ENCODE results near the gene SLCO2B1.

SLCO2B1 gene

GRCh38 chr11:75143420-75143731 is 7.5 kb upstream of the SLCO2B1 start:
- POLR2A ChIA-PET, result no interaction called here
- H3K4me1 ChIP-seq (ENCODE audit: control insufficient read depth, insufficient read depth, low read length), result no peaks in the 10 kb centered on the region
- H3K27ac ChIP-seq (ENCODE audit: extremely low read depth, low read depth, low read length), result no peak overlapping the region
- TF ChIP-seq ZNF521 (tag by site-specific recombination; IDR thresholded peaks at IDR 0.05), result no peak
- no peak for TF ChIP-seq ZNF639 (tag by site-specific recombination; IDR thresholded peaks at IDR 0.05)
- no peak for TF ChIP-seq SCRT1 (tag by site-specific recombination; IDR thresholded peaks at IDR 0.05; ENCODE audit: borderline replicate concordance)
- TF ChIP-seq PATZ1 (tag by site-specific recombination; IDR thresholded peaks at IDR 0.05), result no peak
- TF ChIP-seq ZBTB49 (tag by site-specific recombination; IDR thresholded peaks at IDR 0.05; ENCODE audit: low read depth), result no peak
- no peak for TF ChIP-seq ZNF248 (tag by site-specific recombination; IDR thresholded peaks at IDR 0.05)
- no peak for TF ChIP-seq ZNF280C (tag by site-specific recombination; IDR thresholded peaks at IDR 0.05)
- no peak for TF ChIP-seq ZIC2 (tag by site-specific recombination; IDR thresholded peaks at IDR 0.05)
- H3K9me3 ChIP-seq (ENCODE audit: control insufficient read depth, insufficient read depth, low read depth, low read length), result no peaks in the 10 kb centered on the region
- CTCF ChIA-PET, result interaction anchor here (0.6 to 12.3 kb wide), 18 partner anchors 9 to 214 kb away, joined by 3 to 298 read pairs (median 5); partner anchors contain the start of gene TPBGL
- no peak overlapping the region for H3K4me3 ChIP-seq (ENCODE audit: low read depth, low read length)
- no peaks in the 10 kb centered on the region for H3K36me3 ChIP-seq (ENCODE audit: control insufficient read depth in 2 of 2, insufficient read depth in 1 of 2, low read length in 2 of 2)

- POLR2A ChIA-PET, result no interaction called here
- Histone ChIP-seq H3K27ac (ENCODE audit: extremely low read depth, low read depth, low read length) (no peak overlapping the region), H3K4me3 (ENCODE audit: low read depth, low read length) (no peak overlapping the region), H3K36me3 (ENCODE audit: control insufficient read depth in 2 of 2, insufficient read depth in 1 of 2, low read length in 2 of 2) (no peaks in the 10 kb centered on the region), H3K4me1 (ENCODE audit: control insufficient read depth, insufficient read depth, low read length) (no peaks in the 10 kb centered on the region), H3K9me3 (ENCODE audit: control insufficient read depth, insufficient read depth, low read depth, low read length) (no peaks in the 10 kb centered on the region)
- CTCF ChIA-PET, result interaction anchor here (0.6 to 12.3 kb wide), 22 partner anchors 9 to 1640 kb away, joined by 3 to 298 read pairs (median 4); partner anchors contain the start of gene TPBGL
- TF ChIP-seq HOXC10 (CRISPR knock-in tag; IDR thresholded peaks at IDR 0.05) (no peak), GFI1B (tag by site-specific recombination; IDR thresholded peaks at IDR 0.05) (no peak), ZSCAN30 (tag by site-specific recombination; IDR thresholded peaks at IDR 0.05) (no peak), ZNF354C (tag by site-specific recombination; IDR thresholded peaks at IDR 0.05; ENCODE audit: borderline replicate concordance, low read depth) (no peak), ZBTB8A (tag by site-specific recombination; IDR thresholded peaks at IDR 0.05) (no peak), ZNF626 (tag by site-specific recombination; IDR thresholded peaks at IDR 0.05) (no peak), ZBTB11 (tag by site-specific recombination; conservative IDR thresholded peaks at IDR 0.05; ENCODE audit: low read depth) (no peak), ZNF670 (tag by site-specific recombination; IDR thresholded peaks at IDR 0.05; ENCODE audit: low read depth) (no peak), INSM2 (tag by site-specific recombination; IDR thresholded peaks at IDR 0.05) (no peak), ZNF155 (tag by site-specific recombination; IDR thresholded peaks at IDR 0.05) (no peak), ZNF660 (tag by site-specific recombination; IDR thresholded peaks at IDR 0.05) (no peak), GLI2 (tag by site-specific recombination; IDR thresholded peaks at IDR 0.05; ENCODE audit: borderline replicate concordance, low read depth) (no peak), ZBTB6 (tag by site-specific recombination; IDR thresholded peaks at IDR 0.05) (no peak)
Observed at GRCh38 chr11:75144716-75145014, 6.2 kb upstream of the SLCO2B1 start.

All from HEK293 (cell line).